KOPT-K1 (cell line): ENCODE results near the gene RPS23.

ENCODE experiments used
- H3K27ac ChIP-seq: fragments of 200-600 bp; sonication (generic); 2 replicates; pipeline ENCODE4 v1.5.1; 2016; ENCODE audit warnings: antibody characterized with exemption, mild to moderate bottlenecking, low read depth, low read length; ENCODE audit not compliant: poor library complexity, severe bottlenecking
- H3K36me3 ChIP-seq: fragments of 200-600 bp; sonication (generic); 2 replicates; pipeline ENCODE4 v1.5.1; 2017; ENCODE audit warnings: antibody characterized with exemption, mild to moderate bottlenecking, low read length, moderate library complexity; ENCODE audit not compliant: insufficient read depth
- H3K9me3 ChIP-seq: fragments of 200-600 bp; sonication (generic); 2 replicates; pipeline ENCODE4 v1.5.1; 2017; ENCODE audit warnings: antibody characterized with exemption, low read length, mild to moderate bottlenecking; ENCODE audit not compliant: insufficient read depth, poor library complexity, severe bottlenecking

RPS23 gene

DNA sequence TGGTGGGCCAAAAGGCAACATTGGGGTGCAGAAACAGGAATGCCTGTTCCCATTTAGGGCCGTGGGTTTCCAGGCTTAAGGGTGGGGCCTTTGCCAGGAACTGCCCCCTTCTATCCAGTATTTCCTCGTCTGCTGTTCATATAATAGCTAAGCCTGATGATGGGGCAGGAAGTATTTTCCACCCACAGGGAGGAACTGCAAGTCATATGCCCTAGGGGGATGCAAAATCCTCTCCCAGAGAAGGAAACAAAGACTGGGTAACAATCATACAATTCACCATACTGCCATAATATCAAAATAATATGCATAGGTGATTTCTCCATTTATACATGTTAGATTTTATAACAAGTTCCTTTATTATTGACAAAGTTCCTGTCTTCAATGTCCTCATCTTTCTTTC is 20.5 kb upstream of the RPS23 start:
- H3K27ac ChIP-seq, result no peak overlapping the region
- H3K36me3 ChIP-seq, result no peaks in the 10 kb centered on the region
- H3K9me3 ChIP-seq, result no peaks in the 10 kb centered on the region

- no peaks in the 10 kb centered on the region for H3K9me3 ChIP-seq
- H3K27ac ChIP-seq, result no peak overlapping the region
- no peaks in the 10 kb centered on the region for H3K36me3 ChIP-seq
These were observed 19.6 kb upstream of the RPS23 start for GRCh38 chr5:82297711-82298110.

DNA sequence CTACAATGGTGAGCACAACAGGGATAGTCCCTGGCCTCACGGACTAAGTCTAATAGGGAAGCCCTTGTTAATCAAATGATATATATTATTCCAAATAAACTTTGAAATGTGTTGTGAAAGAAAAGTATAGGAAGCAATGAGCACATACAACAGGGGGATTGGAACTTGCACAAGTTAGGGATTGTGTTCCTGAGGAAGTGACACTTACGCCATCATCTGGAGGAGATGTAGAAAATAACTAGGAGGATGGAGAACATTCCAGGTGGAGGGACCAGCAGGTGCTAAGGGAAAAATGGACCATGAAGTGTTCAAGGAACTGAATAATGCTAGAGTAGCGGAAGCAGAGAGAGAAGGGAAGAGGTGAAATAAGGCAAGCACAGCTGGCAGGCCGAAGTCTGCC is 18.8 kb upstream of the RPS23 start:
- Histone ChIP-seq H3K27ac (no peak overlapping the region), H3K36me3 (no peaks in the 10 kb centered on the region), H3K9me3 (no peaks in the 10 kb centered on the region)

DNA sequence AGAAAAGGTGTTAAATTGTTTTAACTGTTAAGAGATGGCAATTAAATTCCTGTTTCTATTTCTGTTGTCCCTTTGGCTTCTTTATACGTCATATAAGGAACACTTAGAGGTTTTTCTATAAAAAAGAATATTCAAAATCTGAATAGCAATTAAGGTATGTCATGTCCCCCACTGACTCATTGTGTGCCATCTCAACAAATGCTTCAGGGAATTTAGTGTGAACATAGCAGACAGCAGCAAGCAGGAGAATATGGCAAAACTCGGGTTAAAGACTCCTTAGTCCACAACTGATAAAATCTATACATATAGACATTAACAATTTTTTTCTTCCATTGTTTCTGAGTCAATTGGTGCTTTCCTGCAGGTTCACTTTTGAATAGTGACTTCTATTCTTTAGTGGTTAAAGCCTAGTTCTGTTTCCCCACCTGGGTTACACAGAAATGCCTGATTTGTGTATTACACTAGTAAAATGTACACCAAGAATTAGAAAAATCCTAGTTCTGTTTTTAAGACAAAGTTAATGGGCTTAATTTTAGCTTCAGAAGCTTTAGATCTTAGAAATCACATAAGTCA is 17.9 kb upstream of the RPS23 start:
- no peaks in the 10 kb centered on the region for H3K9me3 ChIP-seq
- H3K36me3 ChIP-seq, result no peaks in the 10 kb centered on the region
- H3K27ac ChIP-seq, result no peak overlapping the region

GRCh38 chr5:82295144-82295543 is 17.0 kb upstream of the RPS23 start:
- no peaks in the 10 kb centered on the region for H3K9me3 ChIP-seq
- no peaks in the 10 kb centered on the region for H3K36me3 ChIP-seq
- H3K27ac ChIP-seq, result no peak overlapping the region

DNA sequence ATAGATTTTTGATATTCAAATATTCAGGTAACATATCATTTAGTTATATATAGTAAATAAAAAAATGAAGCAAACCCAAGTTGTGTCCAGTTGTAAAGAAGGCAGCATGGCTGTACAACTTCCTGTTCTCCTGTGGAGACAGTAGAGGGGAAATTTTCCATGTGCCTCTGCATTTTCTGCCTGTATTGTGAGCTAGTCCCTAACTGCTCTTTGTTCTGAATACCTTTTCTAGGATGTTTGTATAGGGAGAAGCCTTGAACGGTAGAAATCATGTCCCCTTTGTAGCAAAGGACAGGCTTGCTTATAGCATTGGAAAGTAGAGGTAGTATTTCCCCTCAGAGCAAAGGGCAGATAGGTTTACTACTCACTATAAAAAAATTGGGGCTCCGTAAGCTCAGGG is 13.3 kb upstream of the RPS23 start:
- Histone ChIP-seq H3K27ac (no peak overlapping the region), H3K9me3 (no peaks in the 10 kb centered on the region)

GRCh38 chr5:82290908-82291307 is 12.8 kb upstream of the RPS23 start:
- Histone ChIP-seq H3K36me3 (no peaks in the 10 kb centered on the region), H3K9me3 (no peaks in the 10 kb centered on the region), H3K27ac (no peak overlapping the region)

More for the DNA sequence above, 13.3 kb upstream of the RPS23 start:
- H3K36me3 ChIP-seq, result no peaks in the 10 kb centered on the region

DNA sequence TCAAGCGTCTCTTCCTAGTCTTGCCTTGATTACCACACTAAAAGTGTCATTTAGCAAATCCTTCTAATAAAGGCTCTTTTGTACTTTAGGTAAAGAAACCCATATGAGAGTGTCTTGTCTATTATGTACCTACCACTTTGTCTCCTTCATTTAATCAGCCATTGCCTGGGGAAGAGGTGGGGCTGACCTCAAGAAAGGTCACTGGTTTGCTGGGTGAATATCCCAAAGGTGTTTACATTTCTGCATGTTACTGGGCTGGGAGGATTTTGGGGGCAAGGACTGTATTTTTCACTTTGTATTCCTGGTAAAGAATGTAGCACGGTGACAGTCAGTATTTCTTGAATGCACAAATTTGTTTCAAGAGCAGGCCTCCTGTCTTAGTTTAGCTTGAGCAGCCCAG is 11.9 kb upstream of the RPS23 start:
- no peak overlapping the region for H3K27ac ChIP-seq
- no peaks in the 10 kb centered on the region for H3K36me3 ChIP-seq
- no peaks in the 10 kb centered on the region for H3K9me3 ChIP-seq

DNA sequence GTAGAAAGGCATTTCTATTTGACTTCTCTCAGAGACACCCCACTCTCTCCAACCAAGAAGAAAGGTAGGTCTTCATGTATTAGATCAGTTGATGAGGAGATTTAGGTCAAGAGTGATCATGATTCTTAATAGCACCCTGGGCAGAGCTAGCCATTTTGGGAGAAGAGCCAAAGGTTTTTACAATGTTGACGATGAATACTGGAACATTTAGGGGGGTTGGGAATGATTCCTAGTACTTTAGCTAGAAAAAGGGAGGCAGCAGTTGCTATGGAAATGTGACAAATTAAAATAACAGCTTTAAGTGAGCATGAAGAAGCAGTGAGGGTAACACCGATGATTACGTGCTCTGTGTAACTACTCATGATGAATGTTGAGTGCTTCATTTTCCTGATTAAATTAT is 9.5 kb upstream of the RPS23 start:
- Histone ChIP-seq H3K36me3 (no peaks in the 10 kb centered on the region), H3K27ac (no peak overlapping the region), H3K9me3 (no peaks in the 10 kb centered on the region)

DNA sequence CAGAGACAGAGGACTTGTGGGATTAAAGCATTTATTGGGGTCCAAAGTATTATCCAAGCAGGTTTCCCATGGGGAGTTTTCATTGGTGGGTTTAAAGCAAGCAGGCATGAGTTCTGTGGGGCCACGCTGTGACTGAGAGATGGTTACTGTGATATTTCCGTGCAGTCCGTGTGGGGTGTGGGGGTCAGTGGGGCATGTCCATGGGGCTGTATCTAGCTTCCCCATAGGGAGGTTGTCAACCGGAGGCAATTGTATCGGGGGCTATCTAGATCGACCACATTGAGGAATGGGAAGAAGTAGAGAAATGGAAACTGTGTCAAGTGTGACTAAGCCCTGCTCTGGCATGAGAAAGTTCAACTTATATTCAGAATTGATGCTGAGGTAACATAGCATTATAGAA is 7.1 kb upstream of the RPS23 start:
- no peaks in the 10 kb centered on the region for H3K9me3 ChIP-seq
- H3K27ac ChIP-seq, result no peak overlapping the region
- H3K36me3 ChIP-seq, result no peaks in the 10 kb centered on the region

DNA sequence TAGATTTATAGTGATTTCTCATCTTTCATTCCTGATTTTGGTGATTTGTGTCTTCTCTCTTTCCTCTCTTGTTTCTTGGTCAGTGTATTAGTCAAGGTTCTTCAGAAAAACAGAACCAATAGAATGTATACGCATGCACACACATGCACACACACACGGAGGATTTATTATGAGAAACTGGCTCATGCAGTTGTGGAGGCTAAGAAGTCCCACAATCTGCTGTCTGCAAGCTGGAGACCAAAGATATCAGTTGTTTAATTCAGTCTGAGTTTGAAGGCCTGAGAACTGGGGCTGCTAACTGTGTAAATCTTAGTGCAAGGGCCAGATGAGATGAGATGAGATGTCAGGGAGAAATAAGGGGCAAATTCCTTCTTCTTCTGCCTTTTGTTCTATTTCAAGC is 5.7 kb upstream of the RPS23 start:
- H3K36me3 ChIP-seq, result no peaks in the 10 kb centered on the region
- H3K27ac ChIP-seq, result no peak overlapping the region
- H3K9me3 ChIP-seq, result no peaks in the 10 kb centered on the region

GRCh38 chr5:82278711-82279370 is 687 bp upstream of the RPS23 start:
- H3K27ac ChIP-seq, result peak overlapping the region; percentile 89

GRCh38 chr5:82277613-82277986 is 554 bp downstream of the RPS23 start:
- no peaks in the 10 kb centered on the region for H3K9me3 ChIP-seq
- H3K36me3 ChIP-seq, result peaks cover 51% of the 10 kb centered on the region
- H3K27ac ChIP-seq, result peak overlapping the region; percentile 89

More at GRCh38 chr5:82278711-82279370, 687 bp upstream of the RPS23 start:
- H3K9me3 ChIP-seq, result no peaks in the 10 kb centered on the region
- H3K36me3 ChIP-seq, result peaks cover 41% of the 10 kb centered on the region

DNA sequence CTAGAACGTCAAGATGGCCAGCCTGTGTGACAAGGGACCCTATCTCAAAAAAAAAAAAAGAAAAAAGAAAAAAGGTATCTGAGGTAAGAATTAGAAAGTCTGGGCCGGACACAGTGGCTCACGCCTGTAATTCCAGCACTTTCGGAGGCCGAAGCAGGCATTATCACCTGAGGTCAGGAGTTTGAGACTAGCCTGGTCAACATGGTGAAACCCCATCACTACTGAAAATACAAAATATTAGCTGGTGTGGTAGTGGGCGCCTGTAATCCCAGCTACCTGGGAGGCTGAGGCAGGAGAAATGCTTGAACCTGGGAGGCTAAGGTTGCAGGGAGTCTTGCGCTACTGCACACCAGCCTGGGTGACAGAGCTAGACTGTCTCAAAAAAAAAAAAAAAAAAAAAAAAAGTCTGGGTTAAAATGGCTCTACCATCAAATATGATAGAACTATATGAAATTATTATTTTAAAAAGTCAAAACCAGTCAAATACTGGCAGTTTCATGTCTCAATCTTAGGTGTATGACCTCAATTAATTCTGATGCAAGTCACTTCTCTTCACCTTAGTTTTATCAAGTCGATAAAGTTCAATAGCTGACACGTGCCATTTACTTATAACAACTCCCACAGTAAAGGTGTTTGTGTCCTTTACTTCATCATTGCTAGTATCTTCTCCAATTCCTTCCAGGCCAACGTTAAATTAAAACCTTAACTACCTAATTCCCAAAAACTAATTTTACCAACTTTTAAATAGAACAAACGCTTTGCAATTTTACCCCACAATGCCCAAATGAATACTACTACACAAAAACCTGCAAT is 1.1 kb downstream of the RPS23 start:
- no peaks in the 10 kb centered on the region for H3K9me3 ChIP-seq
- H3K27ac ChIP-seq, result peak overlapping the region; percentile 89
- H3K36me3 ChIP-seq, result peaks cover 56% of the 10 kb centered on the region

GRCh38 chr5:82275216-82275664 is 2.9 kb downstream of the RPS23 start:
- no peak overlapping the region for H3K27ac ChIP-seq
- no peaks in the 10 kb centered on the region for H3K9me3 ChIP-seq
- peaks cover 63% of the 10 kb centered on the region for H3K36me3 ChIP-seq
